Measurements from ENCODE around the gene SH3GL1.

SH3GL1 gene

DNA sequence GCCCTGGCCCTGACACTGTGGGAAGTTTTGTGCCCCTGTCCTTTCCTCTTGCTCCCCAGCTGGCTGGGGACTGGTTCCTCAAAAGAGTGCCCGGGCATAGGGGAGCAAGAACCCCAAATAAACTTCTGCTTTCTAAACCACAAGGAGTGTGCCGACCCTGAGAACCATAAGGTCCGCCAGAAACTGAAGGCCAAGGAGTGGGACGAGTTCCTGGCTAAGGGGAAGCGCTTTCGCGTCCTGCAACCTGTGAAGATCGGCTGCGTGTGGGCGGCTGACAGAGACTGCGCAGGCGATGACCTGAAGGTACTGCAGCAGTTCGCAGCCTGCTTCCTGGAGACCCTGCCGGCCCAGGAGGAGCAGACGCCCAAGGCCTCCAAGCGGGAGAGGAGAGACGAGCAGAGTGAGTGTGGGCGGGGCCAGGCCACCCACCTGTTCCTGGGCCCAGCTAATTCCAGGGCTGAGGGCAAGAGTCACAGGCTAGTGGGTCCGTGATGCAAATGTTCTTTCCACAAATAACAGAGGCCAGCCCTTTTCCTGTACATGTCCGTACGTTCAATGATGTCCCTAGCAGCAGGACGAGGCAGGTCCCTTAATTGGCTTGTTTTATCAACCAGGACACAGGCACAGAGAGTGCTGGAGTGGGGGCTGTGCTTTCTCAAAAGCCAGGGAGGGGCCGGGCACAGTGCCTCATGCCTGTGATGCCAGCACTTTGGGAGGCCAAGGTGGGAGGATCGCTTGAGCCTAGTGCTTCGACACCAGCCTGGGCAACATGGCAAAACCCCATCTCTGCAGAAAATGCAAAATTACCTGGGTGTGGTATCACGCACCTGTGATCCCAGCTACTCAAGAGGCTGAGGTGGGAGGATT is 31.7 kb upstream of the SH3GL1 start:
- peak; percentile 98 for DNase-seq

DNA sequence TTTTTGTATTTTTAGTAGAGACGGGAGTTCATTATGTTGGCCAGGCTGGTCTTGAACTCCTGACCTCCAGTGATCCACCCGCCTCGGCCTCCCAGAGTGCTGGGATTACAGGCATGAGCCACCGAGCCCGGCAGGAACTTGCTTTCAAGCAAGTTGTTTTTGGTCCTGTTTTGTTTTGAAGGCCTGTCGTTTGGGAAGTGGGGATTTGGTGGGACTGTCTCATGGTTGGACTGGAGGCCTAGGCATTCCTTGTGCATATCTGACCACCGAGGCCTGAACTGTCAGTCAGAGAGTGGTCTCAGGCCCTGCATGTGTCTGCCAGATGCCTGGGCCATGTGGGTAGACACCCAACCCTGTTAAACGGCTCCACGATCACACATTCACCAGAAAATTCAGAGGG is 30.9 kb upstream of the SH3GL1 start:
- DNase-seq = peak; percentile 41

DNA sequence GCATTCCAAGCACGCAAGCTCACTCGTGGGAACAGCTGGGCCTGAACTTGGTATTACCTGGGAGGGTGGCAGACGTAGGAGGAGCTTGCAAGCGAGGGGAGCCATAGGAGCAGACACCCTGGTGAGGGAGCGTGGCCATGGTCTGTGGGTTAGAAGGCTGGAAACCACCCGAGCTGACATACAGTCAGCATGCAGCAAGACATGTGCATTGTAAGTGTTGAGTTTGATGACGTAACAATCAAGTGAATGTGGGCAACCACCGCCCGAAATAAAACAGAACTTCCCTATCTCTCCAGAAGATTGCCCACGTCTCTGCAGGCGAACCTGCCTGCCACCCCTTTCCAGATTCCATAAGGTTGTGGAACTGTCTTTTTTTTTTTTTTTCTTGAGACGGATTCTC is 30.4 kb upstream of the SH3GL1 start:
- DNase-seq = peak; percentile 98

DNA sequence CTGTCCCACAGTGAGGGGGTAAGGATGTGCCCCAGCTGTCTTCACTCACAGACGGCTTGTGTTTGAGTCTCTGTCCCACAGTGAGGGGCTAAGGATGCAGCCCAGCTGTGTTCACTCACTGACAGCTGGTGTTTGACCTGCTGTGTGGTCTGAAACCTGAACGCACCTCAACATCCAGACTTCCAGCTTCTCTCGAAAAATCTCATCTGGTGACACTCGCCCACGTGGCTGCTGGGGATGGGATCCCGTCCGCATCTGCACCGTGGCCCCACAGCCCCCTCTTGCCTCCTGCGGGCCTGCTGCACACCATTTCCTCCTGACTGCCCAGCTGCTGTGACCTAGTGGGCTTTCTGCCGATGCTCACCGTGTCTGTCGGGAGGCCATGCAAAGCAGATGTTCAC is 29.4 kb upstream of the SH3GL1 start:
- no peak for DNase-seq

DNA sequence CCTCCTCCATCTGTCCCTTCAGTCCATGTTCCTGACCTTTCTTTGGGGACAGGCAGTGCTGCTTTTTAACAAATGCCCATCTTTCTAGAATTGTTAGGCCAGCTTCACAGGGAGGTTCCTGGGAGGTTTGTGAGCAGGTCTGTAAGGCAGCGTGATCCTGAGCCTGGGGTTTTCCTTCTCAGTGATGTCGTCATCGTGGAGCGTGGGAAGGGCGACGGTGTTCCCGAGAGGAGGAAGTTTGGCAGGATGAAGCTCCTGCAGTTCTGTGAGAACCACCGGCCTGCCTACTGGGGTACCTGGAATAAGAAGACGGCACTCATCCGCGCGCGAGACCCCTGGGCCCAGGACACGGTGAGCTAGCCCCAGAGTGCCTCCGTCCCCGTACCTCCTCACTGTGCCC is 28.9 kb upstream of the SH3GL1 start:
- DNase-seq = no peak

DNA sequence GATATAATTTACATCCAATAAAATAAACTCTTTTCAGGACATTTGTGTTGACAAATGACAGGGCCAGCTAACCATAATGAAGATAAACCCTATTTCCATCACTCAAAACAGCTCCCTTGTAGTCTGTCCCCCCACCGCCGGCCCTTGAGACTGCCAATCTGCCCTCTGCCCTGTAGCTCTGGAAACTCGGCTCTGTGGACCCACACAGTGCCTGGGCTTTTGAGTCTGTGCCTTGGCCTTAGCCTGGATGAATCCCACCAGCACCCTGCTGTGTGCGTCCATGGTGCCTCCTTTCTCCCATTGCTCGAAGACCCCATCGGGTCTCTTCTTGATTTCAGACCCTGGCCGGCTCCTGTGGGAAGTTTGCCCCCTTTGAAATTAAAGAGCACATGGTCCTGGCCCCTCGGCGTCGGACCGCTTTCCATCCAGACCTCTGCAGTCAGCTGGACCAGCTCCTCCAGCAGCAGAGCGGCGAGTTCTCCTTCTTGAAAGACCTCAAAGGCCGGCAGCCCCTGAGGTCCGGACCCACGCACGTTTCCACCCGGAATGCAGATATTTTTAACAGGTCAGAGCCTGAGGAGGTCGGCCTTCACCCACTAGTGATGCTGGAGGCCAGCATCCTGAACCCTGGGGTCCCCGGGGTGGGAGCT is 28.1 kb upstream of the SH3GL1 start:
- no peak for DNase-seq

DNA sequence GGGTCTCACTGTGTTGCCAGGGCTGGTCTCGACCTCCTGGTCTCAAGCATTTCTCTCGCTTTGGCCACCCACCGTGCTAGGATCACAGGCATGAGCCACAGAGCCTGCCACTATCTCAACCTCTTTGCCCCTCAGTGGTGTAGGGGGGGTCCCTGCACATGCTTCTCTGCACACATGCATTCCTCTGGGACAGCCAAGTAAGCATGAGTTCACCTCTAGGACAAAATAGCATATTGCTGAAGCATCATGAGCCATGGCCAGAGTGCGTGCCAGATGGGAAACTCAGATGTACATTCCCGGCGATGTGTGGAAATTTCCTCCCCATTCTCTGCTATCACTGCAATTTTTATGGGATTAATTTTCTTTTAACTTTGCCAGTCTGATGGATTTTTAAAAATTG is 25.2 kb upstream of the SH3GL1 start:
- no peak for DNase-seq

DNA sequence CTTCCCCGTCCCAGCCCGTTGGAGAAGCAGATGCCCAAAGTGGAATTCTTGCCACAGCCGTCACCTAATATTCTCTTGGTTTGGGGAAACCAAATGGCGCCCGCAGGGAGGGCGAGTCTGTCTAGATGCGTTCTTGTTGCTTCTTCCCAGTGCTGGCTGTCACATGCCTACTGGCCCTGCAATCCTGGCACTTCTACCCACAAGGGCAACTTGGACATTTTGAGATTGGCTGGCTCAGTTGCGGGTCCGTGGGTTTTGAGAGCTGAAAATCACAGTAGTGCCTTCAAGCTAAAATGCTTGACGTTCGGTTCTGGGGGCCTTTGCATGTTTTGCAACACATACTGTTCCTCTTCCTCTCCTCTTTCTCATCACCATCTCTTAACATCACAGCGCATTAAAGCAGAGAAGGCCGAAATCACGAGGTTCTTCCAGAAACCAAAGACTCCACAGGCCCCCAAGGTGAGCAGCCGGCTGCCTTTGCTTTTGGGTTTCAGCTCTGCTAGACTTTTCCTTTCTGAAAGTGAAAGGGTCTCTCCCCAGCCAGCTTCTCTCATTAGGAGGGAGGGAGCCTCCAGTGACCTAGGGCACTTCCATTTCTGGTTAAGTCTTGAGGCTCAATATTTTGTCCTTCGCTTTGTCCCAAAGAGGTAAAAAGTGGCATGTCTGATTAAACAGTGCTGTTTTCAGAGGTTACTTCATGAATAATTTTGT is 23.2 kb upstream of the SH3GL1 start:
- no peak for DNase-seq

DNA sequence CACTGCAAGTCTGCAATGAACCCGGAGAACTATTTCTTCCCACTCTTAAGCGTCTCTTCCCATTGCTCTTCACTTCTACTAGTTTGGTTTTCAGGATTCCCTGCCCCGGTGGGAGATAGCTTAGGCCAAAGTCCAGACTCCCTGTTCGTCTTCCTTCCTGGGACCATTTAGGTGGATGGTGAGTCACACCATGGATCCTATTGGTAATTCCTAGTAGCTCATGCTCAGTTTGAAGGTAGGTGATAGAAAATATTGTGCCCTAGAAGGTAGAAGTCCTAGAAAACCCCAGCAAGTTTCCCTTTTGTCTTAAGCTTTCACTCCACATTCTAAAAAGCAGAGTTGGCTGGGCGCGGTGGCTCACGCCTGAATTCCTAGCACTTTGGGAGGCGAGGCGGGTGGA is 15.9 kb upstream of the SH3GL1 start:
- DNase-seq = no peak

DNA sequence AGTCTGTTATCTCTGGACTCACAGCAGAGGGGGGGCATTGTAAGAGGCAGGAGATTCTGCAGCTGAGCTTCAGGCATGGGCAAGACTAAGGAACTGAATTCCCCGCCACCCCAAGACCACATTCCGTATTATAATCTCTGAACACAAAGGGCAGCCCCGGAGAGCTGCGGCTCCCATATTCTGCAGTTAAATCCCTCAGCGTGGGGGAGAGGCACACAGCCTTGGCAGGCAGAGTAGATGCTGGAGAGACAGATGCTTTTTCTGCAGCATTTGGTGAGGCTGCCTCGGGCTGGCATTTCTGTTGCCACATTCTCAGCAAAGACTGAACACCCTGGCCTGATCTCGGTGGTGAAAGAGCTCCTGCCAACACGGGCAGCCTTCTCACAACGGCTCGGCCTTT is 15.0 kb upstream of the SH3GL1 start:
- DNase-seq = no peak

DNA sequence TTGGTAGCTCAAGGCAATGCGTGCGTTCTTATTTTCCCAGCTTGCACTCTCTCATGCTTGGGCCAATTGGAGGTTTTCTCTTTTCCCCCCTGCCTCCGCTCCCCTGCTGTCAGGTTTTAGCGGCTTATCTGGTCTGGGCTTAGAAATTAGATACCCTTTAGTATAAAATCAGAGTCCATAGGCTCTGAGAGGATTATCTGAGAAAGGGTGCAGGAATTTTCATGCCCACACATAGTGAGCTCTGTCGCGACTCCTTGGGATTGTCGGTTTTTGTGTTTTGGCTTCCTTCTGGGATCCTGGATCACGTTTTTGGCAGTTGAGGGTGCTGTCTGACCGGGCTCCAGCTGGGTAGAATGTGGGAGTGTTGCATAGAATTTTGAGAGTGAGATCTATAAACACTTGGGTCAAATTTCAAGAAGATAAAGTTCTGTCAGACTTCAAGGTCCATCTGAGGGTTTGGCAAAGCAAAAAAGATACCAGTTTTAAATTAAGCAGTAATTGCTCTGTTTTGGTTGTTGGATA is 14.5 kb upstream of the SH3GL1 start:
- no peak for DNase-seq

DNA sequence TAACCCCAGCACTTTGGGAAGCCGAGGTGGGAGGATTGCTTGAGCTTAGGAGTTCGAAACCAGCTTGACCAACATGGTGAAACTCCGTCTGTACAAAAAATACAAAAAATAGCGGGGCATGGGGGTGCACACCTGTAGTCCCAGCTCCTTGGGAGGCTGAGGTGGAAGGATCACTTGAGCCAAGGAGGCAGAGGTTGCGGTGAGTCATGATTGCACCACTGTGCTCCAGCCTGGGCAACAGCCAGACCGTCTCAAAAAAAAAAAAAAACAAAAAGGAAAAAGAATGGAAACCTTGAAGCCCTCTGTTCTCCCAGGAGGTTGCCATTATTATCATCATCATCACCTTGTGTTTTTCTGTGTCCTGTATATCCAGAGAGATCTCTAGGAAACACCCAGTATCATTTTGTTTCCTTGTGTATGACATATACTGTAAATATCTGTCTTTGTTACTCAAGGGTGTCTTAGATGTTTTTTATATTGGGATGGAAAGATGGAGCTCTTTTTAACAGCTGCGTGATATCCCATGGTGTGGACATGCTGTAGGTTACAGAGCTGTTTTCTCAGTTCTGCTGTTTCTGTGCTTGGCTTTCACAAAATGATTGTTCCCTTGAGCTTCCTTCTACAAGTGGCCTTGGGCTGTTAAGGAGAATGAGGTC is 13.9 kb upstream of the SH3GL1 start:
- DNase-seq = no peak

DNA sequence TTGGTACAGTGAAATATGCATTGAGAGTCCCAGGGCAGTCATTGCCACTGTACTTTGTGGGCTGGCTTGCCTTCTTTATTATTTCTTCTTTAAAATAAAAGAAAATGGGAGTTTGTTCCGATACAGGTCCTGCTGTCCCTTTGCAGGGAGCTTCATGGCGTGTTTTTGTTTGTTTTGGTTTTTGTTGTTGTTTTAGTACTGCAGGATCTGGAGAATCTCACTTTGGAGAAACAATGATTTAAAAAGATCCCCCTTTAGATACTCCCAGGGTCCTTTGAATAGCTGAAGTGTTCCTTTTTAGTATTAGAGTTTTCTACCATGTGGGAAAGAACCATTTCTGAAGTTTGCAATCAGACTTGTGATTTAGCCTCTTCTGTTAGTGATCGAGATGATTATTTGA is 13.2 kb upstream of the SH3GL1 start:
- DNase-seq = no peak

DNA sequence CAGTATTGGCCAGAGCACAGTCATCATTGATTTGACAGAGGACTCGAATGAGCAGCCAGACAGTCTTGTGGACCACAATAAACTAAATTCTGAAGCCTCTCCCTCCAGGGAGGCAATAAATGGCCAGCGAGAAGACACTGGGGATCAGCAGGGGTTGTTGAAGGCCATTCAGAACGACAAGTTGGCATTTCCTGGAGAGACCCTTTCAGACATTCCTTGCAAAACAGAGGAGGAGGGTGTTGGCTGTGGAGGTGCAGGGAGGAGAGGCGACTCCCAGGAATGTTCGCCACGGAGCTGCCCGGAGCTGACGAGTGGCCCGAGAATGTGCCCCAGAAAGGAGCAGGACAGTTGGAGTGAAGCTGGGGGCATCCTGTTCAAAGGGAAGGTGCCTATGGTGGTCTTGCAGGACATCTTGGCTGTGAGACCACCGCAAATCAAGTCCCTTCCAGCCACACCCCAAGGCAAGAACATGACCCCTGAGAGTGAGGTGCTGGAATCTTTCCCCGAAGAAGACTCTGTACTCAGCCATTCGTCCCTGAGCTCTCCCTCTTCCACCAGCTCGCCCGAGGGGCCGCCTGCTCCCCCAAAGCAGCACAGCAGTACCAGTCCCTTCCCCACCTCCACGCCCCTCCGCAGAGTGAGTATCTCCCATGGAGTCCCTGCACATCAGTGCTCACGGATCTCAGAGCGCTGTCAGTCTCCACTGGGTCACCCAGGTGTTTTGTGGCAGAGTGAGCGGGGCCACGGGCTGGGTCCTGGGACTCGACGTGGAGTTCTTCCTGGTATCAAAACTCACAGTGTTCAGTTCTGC is 9.0 kb upstream of the SH3GL1 start:
- DNase-seq = no peak

DNA sequence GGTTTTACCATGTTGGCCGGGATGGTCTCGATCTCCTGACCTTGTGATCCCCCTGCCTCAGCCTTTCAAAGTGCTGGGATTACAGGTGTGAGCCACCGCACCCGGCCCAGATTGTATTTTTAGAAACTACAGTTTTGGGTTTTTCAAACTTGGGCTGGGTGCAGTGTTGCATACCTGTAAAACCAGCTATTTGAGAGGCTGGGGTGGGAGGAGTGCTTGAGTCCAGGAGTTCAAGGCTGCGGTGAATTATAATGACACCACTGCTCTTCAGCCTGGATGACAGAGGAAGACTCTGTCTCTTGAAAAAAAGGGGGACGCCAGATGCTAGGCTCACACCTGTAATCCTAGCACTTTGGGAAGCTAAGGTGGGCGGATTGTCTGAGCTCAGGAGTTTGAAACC is 6.3 kb upstream of the SH3GL1 start:
- DNase-seq = no peak

DNA sequence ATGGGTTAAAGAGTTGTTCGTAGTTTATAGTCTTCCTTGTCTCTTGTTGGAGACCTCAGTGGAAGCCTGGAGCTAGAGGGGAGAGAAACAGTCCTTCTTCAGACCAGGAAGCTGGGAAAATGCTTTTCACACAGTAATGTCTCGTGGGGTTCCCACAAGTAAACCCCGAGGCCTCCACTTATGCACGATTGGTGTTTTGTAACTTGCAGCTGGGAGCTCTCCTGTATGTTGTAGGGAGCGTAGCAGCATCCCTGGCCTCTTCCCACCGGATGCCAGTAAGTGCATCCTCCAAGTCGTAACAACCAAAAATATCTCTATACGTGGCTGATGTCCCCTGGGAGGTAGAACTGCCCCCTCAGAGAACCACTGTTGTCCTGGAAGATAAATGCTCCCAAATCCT is 5.6 kb upstream of the SH3GL1 start:
- DNase-seq = no peak

DNA sequence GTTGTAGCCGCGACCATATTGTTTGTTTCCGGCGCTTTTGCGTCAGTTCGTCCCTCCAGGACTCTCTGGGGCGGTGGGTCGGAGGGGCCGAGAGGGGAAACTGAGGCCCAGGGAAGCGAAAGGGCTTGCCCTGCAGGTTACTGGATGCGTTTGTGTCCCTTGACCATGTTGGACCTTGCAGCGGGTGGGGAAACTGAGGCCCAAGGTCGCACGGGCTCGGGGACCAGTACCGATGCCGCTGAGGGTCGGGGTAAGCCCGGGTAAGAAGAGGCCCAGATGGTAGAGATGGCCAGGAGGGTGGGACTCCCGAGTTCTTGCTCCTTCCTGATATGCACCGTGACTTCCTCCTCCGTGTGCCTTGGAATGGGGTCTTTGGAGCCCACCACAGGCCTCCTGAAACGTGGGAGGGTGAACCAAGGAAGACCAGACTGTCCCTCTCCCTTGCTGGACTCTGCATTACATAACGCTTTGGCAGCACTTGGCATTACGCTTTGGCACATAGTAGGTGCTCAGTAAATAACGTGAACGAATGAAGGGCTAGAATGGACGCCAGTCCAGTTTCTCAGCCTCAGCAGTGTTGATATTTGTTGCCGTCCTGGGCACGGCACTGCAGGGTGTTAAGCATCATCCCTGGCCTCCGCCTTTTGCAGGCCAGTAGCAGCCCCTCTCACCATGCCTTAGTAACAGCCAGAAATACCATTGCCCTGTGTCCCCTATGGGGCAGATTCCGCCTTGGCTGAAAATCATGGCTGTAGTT is 2.8 kb upstream of the SH3GL1 start:
- no peak for DNase-seq

DNA sequence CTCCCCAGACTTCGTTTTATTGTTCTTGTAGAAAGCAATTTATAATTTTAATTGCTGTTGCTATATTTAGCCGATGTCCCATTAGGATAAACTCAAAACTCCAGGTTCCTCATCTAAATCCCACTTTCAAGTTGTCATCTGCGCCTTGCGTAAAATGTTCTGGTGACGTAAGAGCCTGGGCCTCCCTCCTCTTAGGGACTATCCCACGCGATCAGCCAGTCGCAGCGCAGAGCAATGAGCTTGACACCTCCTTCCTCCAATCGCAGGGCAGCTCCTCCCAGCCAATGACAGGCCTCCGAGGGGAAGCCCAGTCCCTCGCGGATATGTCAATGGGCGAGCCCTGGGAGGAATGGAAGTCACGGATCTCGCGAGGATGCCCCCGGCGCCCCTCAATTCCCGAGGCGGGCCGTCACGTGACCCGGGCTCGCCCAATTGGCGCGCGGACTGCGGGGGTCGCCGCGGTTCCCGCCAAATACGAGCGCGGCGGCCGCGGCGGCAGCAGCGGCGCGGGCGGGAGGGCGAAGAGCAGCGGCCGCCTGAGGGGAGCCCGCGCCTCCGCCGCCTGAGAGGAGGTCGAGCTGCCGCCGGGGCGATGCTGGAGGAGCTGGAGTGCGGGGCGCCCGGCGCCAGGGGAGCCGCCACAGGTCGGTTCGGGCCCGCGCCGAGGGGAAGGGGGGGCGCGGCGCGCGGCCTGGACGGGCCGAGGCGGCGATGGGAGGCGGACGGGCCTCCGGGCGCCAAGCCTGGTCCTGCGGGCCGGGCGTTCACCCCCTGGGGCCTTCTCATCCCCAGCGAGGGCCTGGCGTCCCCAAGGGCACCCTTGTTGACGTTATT is 2.0 kb upstream of the SH3GL1 start, which contains the start of gene CHAF1A:
Gene CHAF1A, plus strand, starts transcription at position 470 of the 834 bp plus-strand sequence. Its CDS starts 123 bp downstream, at position 593.
- peak; percentile 100 for DNase-seq

DNA sequence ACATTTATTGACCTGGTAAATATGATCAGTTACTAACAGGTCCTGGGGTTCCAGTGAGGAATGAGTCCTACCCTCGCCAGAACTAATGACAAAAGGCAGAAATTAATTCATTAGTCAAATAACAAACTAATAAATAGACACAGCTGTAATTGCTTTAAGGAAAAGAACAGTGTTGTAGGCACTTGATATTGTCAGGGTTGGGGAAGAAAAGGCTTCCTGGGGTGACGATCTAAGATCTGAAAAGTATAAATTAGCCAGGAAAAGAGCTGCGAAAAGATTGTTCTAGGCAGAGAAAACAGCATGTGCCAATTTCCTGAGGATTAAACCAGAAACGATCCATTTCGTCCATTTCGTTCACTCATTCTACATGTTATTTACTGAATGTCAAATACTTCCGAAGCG is 1.4 kb upstream of the SH3GL1 start:
- DNase-seq = no peak

DNA sequence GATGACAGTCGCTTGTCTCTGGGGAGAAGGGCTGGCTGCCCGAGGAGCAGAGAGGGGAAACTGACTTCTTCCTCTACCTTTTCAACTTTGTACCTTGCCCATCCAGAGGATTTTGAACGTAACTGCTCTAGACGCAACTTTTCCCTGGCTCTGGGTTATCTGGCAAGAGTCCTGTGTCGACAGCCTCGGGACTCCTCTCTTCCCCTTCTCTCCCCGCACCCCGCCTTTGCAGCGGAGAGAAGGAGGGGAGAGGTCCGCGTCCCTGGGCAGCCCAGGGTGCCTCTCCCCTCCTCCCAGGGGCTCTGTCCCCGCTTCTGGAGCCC is 574 bp downstream of the SH3GL1 start:
- DNase-seq = no peak

Data from MV-4-11 (cell line).